ENCODE measurements around the gene MOSPD2. TPM values are rescaled to one million over a fixed set of nuclear protein-coding genes. Genes with fewer than 3 reads are reported as not detected.

MOSPD2 gene
- total and polyA plus RNA-seq, 2 donors (not counting 1 experiment from before 2014, with no cell fraction given) = 16.0 to 30.2 TPM

DNA sequence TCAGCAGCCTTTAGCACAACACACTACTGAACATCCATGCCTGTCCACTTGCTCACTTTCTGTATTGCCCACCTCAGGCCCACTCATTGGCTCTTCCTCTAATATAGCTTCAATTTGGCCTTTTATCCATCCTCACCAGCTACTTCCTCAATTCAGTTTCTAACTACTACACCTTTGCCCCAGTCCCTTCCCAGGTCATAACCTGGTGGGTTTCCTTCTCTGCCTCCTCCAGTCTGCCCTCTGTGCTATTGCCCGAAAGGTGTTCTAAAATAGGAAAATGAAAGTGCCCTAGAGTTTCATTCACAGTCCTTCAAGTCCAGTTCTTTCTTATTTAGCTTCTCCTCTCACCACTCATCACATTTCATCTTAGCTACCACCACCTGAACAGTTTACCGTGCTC lies 23.1 kb downstream of the MOSPD2 start:
- H3K4me1 ChIP-seq (ENCODE audit: control insufficient read depth, extremely low read depth, insufficient read depth, low read length) = no peaks in the 10 kb centered on the region
- H3K36me3 ChIP-seq (ENCODE audit: control insufficient read depth, insufficient read depth, low read length) = no peaks in the 10 kb centered on the region
- H3K9ac ChIP-seq (ENCODE audit: insufficient read depth, low read length) = no peak overlapping the region
- H3K9me3 ChIP-seq (ENCODE audit: control insufficient read depth, insufficient read depth, low read depth, low read length) = no peaks in the 10 kb centered on the region
- no peaks in the 10 kb centered on the region for H3K27me3 ChIP-seq (ENCODE audit: control insufficient read depth, insufficient read depth, low read length)
- no peaks in the 10 kb centered on the region for H4K20me1 ChIP-seq (ENCODE audit: control insufficient read depth, extremely low read depth, insufficient read depth, low read length)
- H3K27ac ChIP-seq (ENCODE audit: insufficient read depth, low read length) = no peak overlapping the region
- H3K4me2 ChIP-seq (ENCODE audit: extremely low read depth, insufficient read depth, low read length) = no peak overlapping the region
- no peak overlapping the region for H3K4me3 ChIP-seq (replicated peaks in 1 of 4; ENCODE audit: control extremely low read depth in 1 of 4, insufficient read depth in 1 of 4, low read depth in 3 of 4, low read length in 4 of 4)
- no peak overlapping the region for H2AFZ ChIP-seq (ENCODE audit: low read length)
- H3K79me2 ChIP-seq (ENCODE audit: control insufficient read depth, insufficient read depth, low read length) = no peaks in the 10 kb centered on the region
- TF ChIP-seq, protein P1, sequence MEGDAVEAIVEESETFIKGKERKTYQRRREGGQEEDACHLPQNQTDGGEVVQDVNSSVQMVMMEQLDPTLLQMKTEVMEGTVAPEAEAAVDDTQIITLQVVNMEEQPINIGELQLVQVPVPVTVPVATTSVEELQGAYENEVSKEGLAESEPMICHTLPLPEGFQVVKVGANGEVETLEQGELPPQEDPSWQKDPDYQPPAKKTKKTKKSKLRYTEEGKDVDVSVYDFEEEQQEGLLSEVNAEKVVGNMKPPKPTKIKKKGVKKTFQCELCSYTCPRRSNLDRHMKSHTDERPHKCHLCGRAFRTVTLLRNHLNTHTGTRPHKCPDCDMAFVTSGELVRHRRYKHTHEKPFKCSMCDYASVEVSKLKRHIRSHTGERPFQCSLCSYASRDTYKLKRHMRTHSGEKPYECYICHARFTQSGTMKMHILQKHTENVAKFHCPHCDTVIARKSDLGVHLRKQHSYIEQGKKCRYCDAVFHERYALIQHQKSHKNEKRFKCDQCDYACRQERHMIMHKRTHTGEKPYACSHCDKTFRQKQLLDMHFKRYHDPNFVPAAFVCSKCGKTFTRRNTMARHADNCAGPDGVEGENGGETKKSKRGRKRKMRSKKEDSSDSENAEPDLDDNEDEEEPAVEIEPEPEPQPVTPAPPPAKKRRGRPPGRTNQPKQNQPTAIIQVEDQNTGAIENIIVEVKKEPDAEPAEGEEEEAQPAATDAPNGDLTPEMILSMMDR (conservative IDR thresholded peaks at IDR 0.05 in 1 of 2, IDR thresholded peaks at IDR 0.05 in 1 of 2; ENCODE audit: low read depth in 1 of 2, low read length in 2 of 2) = no peak
- no peak for TF ChIP-seq EZH2 (IDR thresholded peaks at IDR 0.05; ENCODE audit: low read length, missing control alignments)
- no peak for DNase-seq (ENCODE audit: low read depth in 2 of 2)

DNA sequence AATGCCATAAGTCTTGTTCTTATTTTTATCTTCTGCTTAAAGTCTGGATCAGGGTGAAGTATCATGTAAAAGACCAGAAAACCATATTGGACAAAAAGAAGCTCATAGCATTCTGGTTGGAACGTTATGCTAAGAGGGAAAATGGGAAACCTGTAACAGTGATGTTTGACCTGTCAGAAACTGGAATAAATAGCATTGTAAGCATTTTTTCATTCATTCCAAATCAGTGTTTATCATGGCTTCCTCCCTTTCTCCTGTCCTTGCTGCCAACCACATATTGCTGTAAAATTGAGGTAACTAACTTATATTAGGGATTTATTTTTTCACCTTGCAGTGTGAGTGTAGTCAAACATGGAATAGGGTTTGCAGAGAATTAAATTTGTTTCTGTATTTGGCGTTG lies 23.8 kb downstream of the MOSPD2 start:
- no peaks in the 10 kb centered on the region for H3K36me3 ChIP-seq (ENCODE audit: control insufficient read depth, insufficient read depth, low read length)
- H3K9me3 ChIP-seq (ENCODE audit: control insufficient read depth, insufficient read depth, low read depth, low read length) = no peaks in the 10 kb centered on the region
- H3K4me3 ChIP-seq (replicated peaks in 1 of 4; ENCODE audit: control extremely low read depth in 1 of 4, insufficient read depth in 1 of 4, low read depth in 3 of 4, low read length in 4 of 4) = no peak overlapping the region
- H3K4me2 ChIP-seq (ENCODE audit: extremely low read depth, insufficient read depth, low read length) = no peak overlapping the region
- H3K79me2 ChIP-seq (ENCODE audit: control insufficient read depth, insufficient read depth, low read length) = no peaks in the 10 kb centered on the region
- H3K9ac ChIP-seq (ENCODE audit: insufficient read depth, low read length) = no peak overlapping the region
- no peaks in the 10 kb centered on the region for H3K27me3 ChIP-seq (ENCODE audit: control insufficient read depth, insufficient read depth, low read length)
- no peak for DNase-seq (ENCODE audit: low read depth in 2 of 2)
- H2AFZ ChIP-seq (ENCODE audit: low read length) = no peak overlapping the region
- no peaks in the 10 kb centered on the region for H4K20me1 ChIP-seq (ENCODE audit: control insufficient read depth, extremely low read depth, insufficient read depth, low read length)
- H3K4me1 ChIP-seq (ENCODE audit: control insufficient read depth, extremely low read depth, insufficient read depth, low read length) = no peaks in the 10 kb centered on the region
- no peak for TF ChIP-seq EZH2 (IDR thresholded peaks at IDR 0.05; ENCODE audit: low read length, missing control alignments)
- TF ChIP-seq, protein P1 (conservative IDR thresholded peaks at IDR 0.05 in 1 of 2, IDR thresholded peaks at IDR 0.05 in 1 of 2; ENCODE audit: low read depth in 1 of 2, low read length in 2 of 2) = no peak
- H3K27ac ChIP-seq (ENCODE audit: insufficient read depth, low read length) = no peak overlapping the region

DNA sequence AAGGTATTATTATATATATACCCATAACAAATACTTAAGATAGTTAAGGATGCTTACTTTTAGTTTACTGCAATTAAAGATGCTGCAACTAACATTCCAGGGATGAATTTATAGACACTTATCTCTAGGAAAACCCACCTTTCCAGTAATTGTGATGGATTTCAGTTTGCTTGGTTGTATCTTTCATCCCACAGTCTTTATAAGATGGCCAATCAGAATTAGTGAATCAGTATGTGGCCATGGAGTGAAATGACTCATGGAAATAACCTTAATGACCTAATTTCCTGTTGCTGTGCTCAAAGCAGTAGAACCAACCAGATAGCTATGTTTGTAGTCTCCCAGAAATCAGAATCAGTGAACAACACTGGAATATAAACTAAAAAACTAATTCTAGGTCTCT lies 26.4 kb downstream of the MOSPD2 start:
- Histone ChIP-seq H3K27ac (ENCODE audit: insufficient read depth, low read length) (no peak overlapping the region), H3K27me3 (ENCODE audit: control insufficient read depth, insufficient read depth, low read length) (no peaks in the 10 kb centered on the region), H3K4me3 (replicated peaks in 1 of 4; ENCODE audit: control extremely low read depth in 1 of 4, insufficient read depth in 1 of 4, low read depth in 3 of 4, low read length in 4 of 4) (no peak overlapping the region), H3K9ac (ENCODE audit: insufficient read depth, low read length) (no peak overlapping the region), H4K20me1 (ENCODE audit: control insufficient read depth, extremely low read depth, insufficient read depth, low read length) (no peaks in the 10 kb centered on the region), H3K4me1 (ENCODE audit: control insufficient read depth, extremely low read depth, insufficient read depth, low read length) (no peaks in the 10 kb centered on the region), H3K79me2 (ENCODE audit: control insufficient read depth, insufficient read depth, low read length) (no peaks in the 10 kb centered on the region), H3K4me2 (ENCODE audit: extremely low read depth, insufficient read depth, low read length) (no peak overlapping the region), H3K9me3 (ENCODE audit: control insufficient read depth, insufficient read depth, low read depth, low read length) (no peaks in the 10 kb centered on the region), H3K36me3 (ENCODE audit: control insufficient read depth, insufficient read depth, low read length) (no peaks in the 10 kb centered on the region), H2AFZ (ENCODE audit: low read length) (no peak overlapping the region)
- TF ChIP-seq, protein P1 (conservative IDR thresholded peaks at IDR 0.05 in 1 of 2, IDR thresholded peaks at IDR 0.05 in 1 of 2; ENCODE audit: low read depth in 1 of 2, low read length in 2 of 2) = no peak
- no peak for TF ChIP-seq EZH2 (IDR thresholded peaks at IDR 0.05; ENCODE audit: low read length, missing control alignments)
- peak; percentile 47 to 72 for DNase-seq (ENCODE audit: low read depth in 2 of 2)
